Measurements from ENCODE around the gene SPIRE1.
"Not testable (repeated sequence)": the region's sequence is repeated elsewhere in the genome, so short reads cannot be mapped to it uniquely, and the experiment has no call there.

Gene SPIRE1

GRCh38 chr18:12556946-12557806, 100.7 kb downstream of the SPIRE1 start:
- DNase-seq (ENCODE audit: low read depth in 2 of 3, low spot score in 2 of 3), result no peak

DNA sequence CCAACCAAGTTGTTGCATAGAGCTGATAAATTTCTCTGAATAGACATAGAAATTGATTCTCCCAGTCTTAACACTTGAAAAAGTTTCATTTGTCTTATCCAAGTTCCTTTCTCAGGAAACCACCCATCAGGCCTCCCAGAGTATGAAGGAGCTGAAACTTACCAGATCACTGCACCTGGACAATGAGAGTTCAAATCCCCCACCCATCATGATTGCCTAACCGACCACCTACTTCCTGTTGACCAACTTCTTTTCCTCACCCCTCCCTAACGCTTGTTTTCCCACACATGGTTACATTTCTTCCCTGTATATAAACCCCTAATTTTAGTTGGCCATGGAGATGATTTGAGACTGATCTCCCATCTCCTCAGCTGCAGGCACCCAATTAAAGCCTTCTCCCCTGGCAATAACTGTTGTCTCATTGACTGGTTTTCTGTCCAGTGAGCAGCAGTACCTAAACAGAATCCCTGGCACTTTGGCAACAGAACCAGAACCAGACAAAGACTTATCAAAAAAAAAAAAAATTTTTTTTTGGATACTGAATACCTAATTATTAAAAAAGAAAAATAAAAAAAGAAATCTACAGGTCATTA, 103.0 kb downstream of the SPIRE1 start:
- no peak for DNase-seq (ENCODE audit: low read depth in 2 of 3, low spot score in 2 of 3)

DNA sequence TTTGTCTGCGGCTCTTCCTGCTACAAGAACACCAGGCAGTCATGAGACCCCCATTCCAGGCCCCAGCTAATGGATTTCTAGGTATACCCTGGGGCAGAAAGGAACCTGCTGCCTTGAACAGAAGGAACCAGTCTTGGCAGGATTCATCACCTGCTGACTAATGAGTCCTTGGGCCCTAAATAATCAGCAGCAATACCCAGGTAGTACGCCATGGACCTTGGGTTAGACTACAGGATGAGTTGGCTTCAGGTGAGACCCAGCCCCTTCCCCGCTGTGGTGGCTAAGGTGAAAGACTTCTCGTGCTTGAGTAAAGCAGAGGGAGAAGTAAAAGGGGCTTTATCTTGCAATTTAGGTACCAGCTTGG, 105.0 kb downstream of the SPIRE1 start:
- no peak for DNase-seq (ENCODE audit: low read depth in 2 of 3, low spot score in 2 of 3)

- DNase-seq (ENCODE audit: low read depth in 2 of 3, low spot score in 2 of 3), result not testable (repeated sequence)
Observed at GRCh38 chr18:12551943-12552878, 105.7 kb downstream of the SPIRE1 start.

DNA sequence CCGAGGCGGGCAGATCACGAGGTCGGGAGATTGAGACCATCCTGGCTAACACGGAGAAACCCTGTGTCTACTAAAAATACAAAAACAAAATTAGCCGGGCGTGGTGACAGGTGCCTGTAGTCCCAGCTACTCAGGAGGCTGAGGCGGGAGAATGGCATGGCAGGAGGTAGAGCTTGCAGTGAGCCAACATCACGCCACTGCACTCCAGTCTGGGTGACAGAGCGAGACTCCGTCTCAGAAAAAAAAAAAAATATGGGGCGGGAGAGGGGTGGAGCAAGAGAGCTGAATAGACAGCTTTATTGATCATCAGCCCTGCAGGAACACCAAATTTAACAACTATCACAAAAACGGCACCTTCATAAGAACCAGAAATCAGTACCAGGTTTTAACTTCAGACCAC, 106.4 kb downstream of the SPIRE1 start:
- DNase-seq (ENCODE audit: low read depth in 2 of 3, low spot score in 2 of 3), result not testable (repeated sequence)

- DNase-seq (ENCODE audit: low read depth in 2 of 3, low spot score in 2 of 3), result no peak
Observed at GRCh38 chr18:12543697-12544096, 114.2 kb downstream of the SPIRE1 start.

- no peak for DNase-seq (ENCODE audit: low read depth in 2 of 3, low spot score in 2 of 3)
Observed at GRCh38 chr18:12540751-12541150, 117.2 kb downstream of the SPIRE1 start.

DNA sequence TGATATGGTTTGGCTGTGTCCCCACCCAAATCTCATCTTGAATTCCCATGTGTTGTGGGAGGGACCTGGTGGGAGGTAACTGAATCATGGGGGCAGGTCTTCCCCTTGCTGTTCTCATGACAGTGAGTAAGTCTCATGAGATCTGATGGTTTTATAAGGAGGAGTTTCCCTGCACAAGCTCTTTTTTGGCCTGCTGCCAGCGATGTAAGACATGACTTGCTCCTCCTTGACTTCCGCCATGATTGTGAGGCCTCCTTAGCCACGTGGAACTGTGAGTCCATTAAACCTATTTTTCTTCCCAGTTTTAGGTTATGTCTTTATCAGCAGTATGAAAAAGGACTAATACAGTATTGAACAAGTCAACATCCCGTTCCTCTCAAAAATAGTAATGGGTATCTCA, 118.7 kb downstream of the SPIRE1 start:
- DNase-seq (ENCODE audit: low read depth in 2 of 3, low spot score in 2 of 3), result not testable (repeated sequence)

- no peak for DNase-seq (ENCODE audit: low read depth in 2 of 3, low spot score in 2 of 3)
Observed at GRCh38 chr18:12534820-12535219, 123.1 kb downstream of the SPIRE1 start.

DNA sequence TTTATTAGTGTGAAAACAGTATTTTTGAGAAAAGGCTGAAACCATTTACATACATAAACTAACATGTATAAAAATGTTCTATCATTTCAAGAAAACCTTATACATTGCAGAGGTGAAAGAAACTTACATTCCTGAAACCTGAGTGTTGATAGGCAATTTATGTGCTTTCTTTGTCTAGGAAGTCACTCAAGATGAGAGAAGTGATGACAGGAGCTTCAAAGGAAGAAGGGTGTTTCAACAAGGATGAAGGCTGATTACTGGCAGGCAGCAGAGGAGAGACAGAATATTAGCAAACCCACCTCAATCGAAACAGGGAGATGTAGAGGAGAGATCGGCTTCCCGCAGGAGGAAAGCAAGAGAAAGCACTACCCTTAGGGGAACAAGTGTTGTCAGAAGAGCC, 125.2 kb downstream of the SPIRE1 start:
- no peak for DNase-seq (ENCODE audit: low read depth in 2 of 3, low spot score in 2 of 3)

DNA sequence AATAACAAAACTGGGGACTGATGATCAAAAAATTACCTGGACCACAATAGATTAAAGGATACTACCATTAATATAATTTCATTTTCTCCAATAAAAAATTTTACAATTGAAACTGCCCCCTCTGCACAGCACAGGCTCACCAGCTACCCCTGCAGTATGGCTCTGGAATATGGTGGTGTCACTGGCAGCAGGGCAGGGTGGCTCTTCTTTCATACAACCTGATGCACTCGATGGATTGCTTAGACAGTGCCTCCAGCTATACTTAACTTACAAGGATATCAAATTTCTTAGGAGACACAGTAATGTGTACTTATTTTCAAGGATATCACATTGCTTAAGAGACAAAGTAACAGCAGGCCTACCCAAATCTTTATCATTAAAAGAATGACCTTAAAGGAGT, 126.2 kb downstream of the SPIRE1 start:
- no peak for DNase-seq (ENCODE audit: low read depth in 2 of 3, low spot score in 2 of 3)

GRCh38 chr18:12520442-12520992, 137.4 kb downstream of the SPIRE1 start:
- no peak for DNase-seq (ENCODE audit: low read depth in 2 of 3, low spot score in 2 of 3)

DNA sequence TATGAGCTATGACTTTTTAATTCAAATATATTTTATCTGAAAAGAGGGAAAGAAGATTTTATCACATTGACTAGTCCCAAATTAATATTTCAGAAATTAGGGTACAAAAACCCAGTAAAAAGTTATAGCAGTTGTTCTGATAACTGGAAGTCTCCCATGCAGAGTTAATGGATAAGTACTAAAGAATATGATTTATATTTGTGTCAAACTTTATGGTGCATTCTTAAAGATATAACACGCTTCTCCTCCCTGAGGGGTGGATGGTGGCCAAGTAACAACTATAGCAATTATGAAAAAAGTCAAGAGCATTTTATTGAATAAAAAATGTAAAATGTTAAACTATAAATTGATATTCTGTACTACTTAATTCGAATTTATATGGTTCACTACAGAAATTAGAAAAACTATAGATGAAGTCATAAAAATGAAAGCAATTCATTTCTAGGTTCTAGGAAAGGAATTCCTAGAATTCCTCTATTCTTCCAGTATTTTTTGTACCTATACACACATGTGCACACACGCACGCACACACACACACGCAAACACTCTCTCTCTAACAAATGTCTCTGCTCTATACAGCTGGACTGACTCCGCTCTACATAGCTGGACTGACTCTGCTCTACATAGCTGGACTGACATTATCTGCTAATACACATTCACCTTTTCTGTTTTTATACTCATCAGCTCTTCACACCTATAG, 138.9 kb downstream of the SPIRE1 start:
- no peak for DNase-seq (ENCODE audit: low read depth in 2 of 3, low spot score in 2 of 3)

- DNase-seq (ENCODE audit: low read depth in 2 of 3, low spot score in 2 of 3), result no peak
Observed at GRCh38 chr18:12518326-12518725, 139.6 kb downstream of the SPIRE1 start.

- DNase-seq (ENCODE audit: low read depth in 2 of 3, low spot score in 2 of 3), result no peak
Observed at GRCh38 chr18:12517142-12517825, 140.6 kb downstream of the SPIRE1 start.

GRCh38 chr18:12516049-12516630, 141.8 kb downstream of the SPIRE1 start:
- DNase-seq (ENCODE audit: low read depth in 2 of 3, low spot score in 2 of 3), result no peak

- DNase-seq (ENCODE audit: low read depth in 2 of 3, low spot score in 2 of 3), result no peak
Observed at GRCh38 chr18:12515550-12515949, 142.4 kb downstream of the SPIRE1 start.

- DNase-seq (ENCODE audit: low read depth in 2 of 3, low spot score in 2 of 3), result no peak
Observed at GRCh38 chr18:12507007-12507406, 150.9 kb downstream of the SPIRE1 start.

DNA sequence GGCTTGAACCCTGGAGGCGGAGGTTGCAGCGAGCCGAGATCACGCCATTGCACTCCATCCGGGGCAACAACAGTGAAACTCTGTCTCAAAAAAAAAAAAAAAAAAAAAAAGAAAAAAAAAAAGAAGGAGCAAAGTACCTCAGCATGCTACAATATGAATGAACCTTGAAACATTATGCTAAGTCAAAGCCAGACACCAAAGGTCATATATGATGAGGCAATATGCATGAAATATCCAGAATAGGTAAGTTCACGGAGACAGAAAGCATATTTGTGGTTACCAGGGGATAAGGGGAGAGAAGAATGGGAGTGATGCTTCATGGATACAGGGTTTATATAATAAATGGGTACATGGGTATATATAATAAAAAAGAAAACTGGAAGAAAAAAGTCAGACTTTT, 156.9 kb downstream of the SPIRE1 start:
- DNase-seq (ENCODE audit: low read depth in 2 of 3, low spot score in 2 of 3), result no peak

- DNase-seq (ENCODE audit: low read depth in 2 of 3, low spot score in 2 of 3), result no peak
Observed at GRCh38 chr18:12497839-12498238, 160.1 kb downstream of the SPIRE1 start.

All from activated CD8-positive, alpha-beta memory T cell treated with anti-CD3 and anti-CD28 coated beads for 48 hours (primary cell).